ENCODE results near the gene CDK13. TPM values are rescaled to one million over a fixed set of nuclear protein-coding genes. Genes with fewer than 3 reads are reported as not detected.

CDK13 gene
- total and polyA plus RNA-seq, 9 of the 15 experiments (the other 6 are each of a cell fraction or from before 2014, with no cell fraction given) = 9.8 to 46.1 (median 32.4) TPM

DNA sequence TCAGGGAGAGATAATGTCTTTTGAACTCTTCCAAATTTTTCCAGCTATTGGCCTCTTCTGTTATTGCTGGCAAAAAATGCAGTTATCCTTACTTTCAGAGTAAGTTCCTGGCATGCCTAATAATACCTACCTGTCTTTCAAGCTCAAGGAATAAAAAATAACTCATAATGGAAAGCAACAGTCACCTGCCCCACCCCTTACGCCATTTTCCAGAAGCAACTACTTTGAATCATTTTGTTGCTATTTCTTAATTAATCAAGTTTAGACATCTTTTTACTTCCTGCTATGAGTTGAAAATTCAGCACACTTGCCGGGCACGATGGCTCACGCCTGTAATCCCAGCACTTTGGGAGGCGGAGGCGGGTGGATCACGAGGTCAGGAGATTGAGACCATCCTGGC is 23.0 kb upstream of the CDK13 start:
- BruUV-seq (replicated peaks) = no TSS peak

GRCh38 chr7:39934132-39934531 is 15.9 kb upstream of the CDK13 start:
- H3K9me1 ChIP-seq (ENCODE audit: control insufficient read depth, insufficient read depth, low read length) = no peaks in the 10 kb centered on the region
- ATAC-seq (no peak), FAIRE-seq (no peak), DNase-seq (ENCODE audit: extremely low read depth in 1 of 4, low spot score in 3 of 4) (no peak)
- H3K27me3 ChIP-seq (ENCODE audit: control insufficient read depth in 2 of 2, insufficient read depth in 2 of 2, low read length in 2 of 2) = peaks cover 2 to 10% of the 10 kb centered on the region in 2 experiments; a peak in 3 of 5 replicates
- H3K79me2 ChIP-seq (ENCODE audit: control insufficient read depth, insufficient read depth, low read length) = no peaks in the 10 kb centered on the region
- 9% methylated on average over 1 of the region's 1 CpG for WGBS (ENCODE audit: insufficient coverage, low coverage, missing lambda C conversion rate)
- H3K4me1 ChIP-seq (replicated peaks in 1 of 2; ENCODE audit: control insufficient read depth in 2 of 2, insufficient read depth in 2 of 2, low read length in 2 of 2) = no peaks in the 10 kb centered on the region
- no TSS peak for BruUV-seq (replicated peaks)
- ChIA-PET CTCF (ENCODE audit: low intra/inter-chr PET ratio) (no interaction called here), POLR2A (no interaction called here)
- no peak overlapping the region for H2AFZ ChIP-seq (ENCODE audit: low read depth, low read length)
- intact Hi-C loops (cut with micrococcal nuclease) = no loop called here
- H3K4me2 ChIP-seq (ENCODE audit: insufficient read depth, low read length) = no peak overlapping the region
- no peak overlapping the region for H3K9ac ChIP-seq (ENCODE audit: insufficient read depth in 1 of 2, low read depth in 2 of 2, low read length in 2 of 2)
- no peak for TF ChIP-seq BRD9 (IDR thresholded peaks at IDR 0.05; ENCODE audit: low read depth, partially characterized antibody)
- no peak for TF ChIP-seq ELF1 (tag; IDR thresholded peaks at IDR 0.05)
- no peak for TF ChIP-seq TEAD2 (tag; IDR thresholded peaks at IDR 0.05)
- TF ChIP-seq BRCA1 (IDR thresholded peaks at IDR 0.05) = no peak
- no peak for TF ChIP-seq BRCA1 (CRISPR knock-in tag; IDR thresholded peaks at IDR 0.05)
- no peak for TF ChIP-seq ZC3H4 (CRISPR knock-in tag; IDR thresholded peaks at IDR 0.05; ENCODE audit: borderline replicate concordance)
- TF ChIP-seq NR2C1 (IDR thresholded peaks at IDR 0.05) = no peak
- TF ChIP-seq NR2C1 (tag; IDR thresholded peaks at IDR 0.05) = no peak
- TF ChIP-seq ETS2 (tag; IDR thresholded peaks at IDR 0.05; ENCODE audit: borderline replicate concordance, poor library complexity, severe bottlenecking) = no peak
- no peak for TF ChIP-seq KDM1A (IDR thresholded peaks at IDR 0.05)
- no peak for TF ChIP-seq ZC3H8 (IDR thresholded peaks at IDR 0.05)
- no peak for TF ChIP-seq ZBTB1 (CRISPR knock-in tag; IDR thresholded peaks at IDR 0.05; ENCODE audit: borderline replicate concordance, low read depth)
- TF ChIP-seq ZNF695 (CRISPR knock-in tag; IDR thresholded peaks at IDR 0.05) = no peak
- no peak for TF ChIP-seq NCOR1 (IDR thresholded peaks at IDR 0.05)
- no peak for TF ChIP-seq BRF1 (IDR thresholded peaks at IDR 0.05; ENCODE audit: borderline replicate concordance, extremely low read depth, insufficient read length)
- no peak for TF ChIP-seq YBX1 (IDR thresholded peaks at IDR 0.05)
- no peak for TF ChIP-seq THRB (CRISPR knock-in tag; conservative IDR thresholded peaks at IDR 0.05)
- TF ChIP-seq HSF4 (CRISPR knock-in tag; IDR thresholded peaks at IDR 0.05; ENCODE audit: borderline replicate concordance) = no peak
- no peak overlapping the region for H3K27ac ChIP-seq (ENCODE audit: extremely low read depth, low read depth, low read length)
- no peaks in the 10 kb centered on the region for H3K9me3 ChIP-seq (replicated peaks; ENCODE audit: control insufficient read depth, insufficient read depth, low read depth, low read length)
- in situ Hi-C loops (cut with MboI) = no loop called here
- no peaks in the 10 kb centered on the region for H3K36me3 ChIP-seq (ENCODE audit: control insufficient read depth, insufficient read depth, low read length)
- no peak overlapping the region for H3K4me3 ChIP-seq
- H4K20me1 ChIP-seq (replicated peaks; ENCODE audit: control insufficient read depth, insufficient read depth, low read length) = no peaks in the 10 kb centered on the region

More for the DNA sequence above, 23.0 kb upstream of the CDK13 start:
- TF ChIP-seq ETS2 (tag; IDR thresholded peaks at IDR 0.05; ENCODE audit: borderline replicate concordance, poor library complexity, severe bottlenecking) (no peak), C11orf30 (IDR thresholded peaks at IDR 0.05; ENCODE audit: low read depth) (no peak), SAFB (IDR thresholded peaks at IDR 0.05; ENCODE audit: borderline replicate concordance, low read depth, low read length) (no peak)
- H3K36me3 ChIP-seq (ENCODE audit: control insufficient read depth, insufficient read depth, low read length) = no peaks in the 10 kb centered on the region
- ATAC-seq (no peak), DNase-seq (ENCODE audit: extremely low read depth in 1 of 4, low spot score in 3 of 4) (no peak), FAIRE-seq (no peak)
- POLR2A ChIA-PET = interaction anchor here (2.0 kb wide), 1 partner anchor 21 kb away, joined by 5 read pairs; no protein-coding TSS in a partner anchor
- no peak overlapping the region for H2AFZ ChIP-seq (ENCODE audit: low read depth, low read length)
- no peak overlapping the region for H3K4me2 ChIP-seq (ENCODE audit: insufficient read depth, low read length)
- no peaks in the 10 kb centered on the region for H3K79me2 ChIP-seq (ENCODE audit: control insufficient read depth, insufficient read depth, low read length)
- CTCF ChIA-PET (ENCODE audit: low intra/inter-chr PET ratio) = no interaction called here
- H3K4me1 ChIP-seq (replicated peaks in 1 of 2; ENCODE audit: control insufficient read depth in 2 of 2, insufficient read depth in 2 of 2, low read length in 2 of 2) = no peaks in the 10 kb centered on the region
- WGBS (ENCODE audit: insufficient coverage, low coverage, missing lambda C conversion rate) = 37% methylated on average over 5 of the region's 7 CpGs
- in situ Hi-C loops (cut with MboI) (no loop called here), intact Hi-C loops (cut with micrococcal nuclease) (no loop called here)
- H3K9me1 ChIP-seq (ENCODE audit: control insufficient read depth, insufficient read depth, low read length) = no peaks in the 10 kb centered on the region
- H3K27ac ChIP-seq (ENCODE audit: extremely low read depth, low read depth, low read length) = no peak overlapping the region
- no peaks in the 10 kb centered on the region for H3K9me3 ChIP-seq (replicated peaks; ENCODE audit: control insufficient read depth, insufficient read depth, low read depth, low read length)
- no peak overlapping the region for H3K4me3 ChIP-seq
- no peak overlapping the region for H3K9ac ChIP-seq (ENCODE audit: insufficient read depth in 1 of 2, low read depth in 2 of 2, low read length in 2 of 2)
- peaks cover 0 to 12% of the 10 kb centered on the region in 2 experiments; a peak in 3 of 5 replicates for H3K27me3 ChIP-seq (ENCODE audit: control insufficient read depth in 2 of 2, insufficient read depth in 2 of 2, low read length in 2 of 2)
- H4K20me1 ChIP-seq (replicated peaks; ENCODE audit: control insufficient read depth, insufficient read depth, low read length) = no peaks in the 10 kb centered on the region
